GM19438 (cell line): ENCODE measurements around the gene BMPR1A.

Experiments used
- ATAC-seq: cut with Tn5 transposase; IDR thresholded peaks from one replicate; pipeline ENCODE4 v1.9.1; 2021; ENCODE audit warnings: low read depth; ENCODE audit not compliant: unreplicated experiment

The BMPR1A gene

DNA sequence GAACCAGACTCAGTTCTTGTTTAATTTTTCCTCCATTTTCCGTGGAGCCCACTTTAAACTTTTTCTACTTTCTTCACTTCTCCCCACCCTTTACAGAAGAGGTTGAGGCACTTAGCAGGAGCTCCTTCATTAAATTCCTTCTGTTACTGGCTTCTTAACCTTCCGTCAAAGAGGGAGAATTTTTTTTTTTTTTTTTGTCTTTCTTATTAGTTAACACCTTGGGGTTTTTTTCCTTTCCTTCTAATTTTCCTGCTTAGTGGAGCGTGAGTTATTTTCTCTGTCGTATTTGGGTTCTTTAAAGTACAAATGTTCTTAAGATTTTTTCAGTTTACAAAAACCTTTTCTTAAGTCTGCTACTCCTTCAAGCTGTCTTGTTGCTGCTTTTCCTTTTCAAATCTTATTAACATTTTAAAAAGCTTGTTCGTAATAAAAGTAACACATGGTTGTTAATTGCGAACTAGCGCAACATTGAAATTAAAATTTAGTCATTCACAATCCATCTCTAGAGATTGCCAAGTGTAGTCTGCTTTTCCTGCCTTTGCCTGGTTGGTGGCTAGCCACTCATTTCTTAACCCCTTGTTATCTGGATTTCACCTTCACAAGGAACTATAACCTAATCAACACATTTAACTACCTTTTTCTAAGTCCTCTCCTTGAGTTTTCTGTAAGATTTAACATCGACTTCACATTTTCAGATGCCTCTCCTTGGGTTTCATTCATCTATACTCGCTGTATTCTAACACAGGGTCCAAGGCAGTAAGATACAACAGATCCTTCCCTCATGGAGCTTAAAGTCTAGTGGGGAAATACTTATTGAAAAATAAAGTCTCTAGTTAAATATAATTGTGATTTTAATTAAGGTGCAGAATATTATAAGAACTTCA is 2.0 kb downstream of the BMPR1A start:
- no peak for ATAC-seq

DNA sequence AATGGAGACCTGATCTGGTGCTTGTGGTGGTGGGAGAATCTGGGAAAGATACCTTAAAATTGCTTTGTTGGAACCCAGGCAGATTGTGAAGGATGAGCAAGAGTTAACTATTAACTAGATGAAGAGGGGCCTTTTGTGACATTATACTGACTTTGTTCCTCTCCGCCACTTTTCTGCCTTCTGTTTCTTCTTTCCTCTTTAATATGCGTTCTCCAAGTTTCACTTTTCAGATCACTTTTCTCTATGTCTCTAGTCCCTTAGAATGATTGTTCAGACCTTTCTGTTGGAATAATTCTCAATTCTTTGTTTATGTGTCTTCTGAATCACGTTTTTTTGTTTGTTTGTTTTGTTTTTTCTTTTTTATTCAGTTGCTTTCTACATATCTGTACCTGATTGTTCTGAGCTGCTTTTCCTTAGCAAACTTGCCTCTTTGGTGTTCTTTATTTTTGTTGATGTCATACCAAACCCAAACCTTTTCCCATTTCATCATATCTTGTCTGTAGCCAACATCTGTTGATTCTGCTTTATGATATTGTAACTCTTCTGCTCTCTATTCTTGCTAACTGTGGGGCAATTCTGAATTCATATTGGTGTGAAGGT is 2.8 kb downstream of the BMPR1A start:
- no peak for ATAC-seq

- no peak for ATAC-seq
Observed at GRCh38 chr10:86763404-86763803, 7.0 kb downstream of the BMPR1A start.

GRCh38 chr10:86765548-86765947 is 9.1 kb downstream of the BMPR1A start:
- no peak for ATAC-seq

DNA sequence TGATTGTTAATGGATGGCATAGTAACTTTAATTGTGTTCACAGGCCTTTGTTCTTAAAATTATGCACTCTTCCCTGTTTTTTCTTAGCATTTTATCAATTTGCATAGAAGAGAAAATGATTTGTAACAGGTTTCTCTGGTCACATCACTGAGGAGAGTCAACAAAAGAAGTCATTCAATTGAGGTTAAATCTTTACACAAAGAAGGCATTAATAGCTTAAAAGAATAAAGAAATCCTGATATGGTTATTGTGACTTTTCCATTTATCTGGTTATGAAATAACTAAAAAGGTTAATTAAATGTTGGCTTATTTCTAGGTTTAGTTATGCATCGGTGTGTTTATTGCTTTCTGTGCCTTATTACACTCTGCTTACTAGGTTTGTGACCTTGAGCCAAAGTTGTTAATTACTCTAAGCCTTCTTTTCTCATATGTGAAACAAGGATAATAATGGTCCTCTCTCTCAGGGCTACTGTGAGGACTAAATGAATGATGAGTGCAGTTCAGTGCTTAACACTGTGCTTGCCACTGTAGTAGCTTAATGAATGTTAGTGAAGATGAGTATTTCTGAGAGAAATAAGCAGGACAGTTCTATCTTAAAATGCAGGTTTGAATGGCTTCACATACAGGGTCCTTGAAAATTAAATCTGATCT is 12.1 kb downstream of the BMPR1A start:
- no peak for ATAC-seq

GRCh38 chr10:86769991-86770390 is 13.6 kb downstream of the BMPR1A start:
- no peak for ATAC-seq

DNA sequence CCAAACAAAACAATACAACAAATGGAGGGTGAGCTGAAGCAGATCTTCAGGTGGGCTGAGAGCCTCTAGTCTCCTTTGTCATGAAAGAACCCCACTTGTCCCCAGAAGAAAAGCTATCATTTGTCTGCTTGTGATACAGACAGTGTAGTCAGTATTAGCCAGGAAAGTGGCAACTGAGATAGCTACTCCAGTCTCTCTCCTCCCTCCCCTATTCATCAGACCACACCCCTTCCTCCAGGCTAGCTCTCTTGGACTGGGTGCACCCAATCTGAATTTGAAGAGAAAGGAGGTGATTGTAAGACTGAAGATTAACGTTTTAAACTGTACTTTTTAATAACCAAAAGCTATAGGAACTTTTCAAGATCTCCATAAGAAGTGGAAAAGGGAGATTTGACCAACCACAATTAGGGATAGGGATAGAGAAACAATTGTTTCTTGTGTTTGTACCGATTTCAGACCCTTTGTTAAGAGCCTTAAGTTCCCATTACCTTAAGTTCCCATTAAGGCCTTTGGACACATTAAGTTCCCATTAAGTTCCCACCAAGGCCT is 14.1 kb downstream of the BMPR1A start:
- ATAC-seq = no peak

DNA sequence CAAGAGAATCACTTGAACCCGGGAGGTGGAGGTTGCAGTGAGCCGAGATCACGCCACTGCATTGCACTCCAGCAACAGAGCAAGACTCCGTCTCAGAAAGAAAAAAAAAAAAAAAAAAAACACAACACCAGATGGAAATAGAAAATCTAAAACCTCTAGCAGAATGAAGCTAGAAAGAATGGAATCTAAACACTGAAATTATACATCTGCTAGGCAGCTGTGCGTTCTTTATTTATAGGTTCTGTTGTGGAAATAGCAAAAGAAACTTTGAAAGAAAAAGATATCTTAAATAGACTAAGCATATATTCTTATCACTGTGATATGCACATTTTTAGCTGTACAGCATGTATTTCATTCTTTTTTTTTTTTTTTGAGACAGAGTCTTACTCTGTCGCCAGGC is 17.1 kb downstream of the BMPR1A start:
- no peak for ATAC-seq

GRCh38 chr10:86775056-86775869 is 18.8 kb downstream of the BMPR1A start:
- ATAC-seq = peak; percentile 77

DNA sequence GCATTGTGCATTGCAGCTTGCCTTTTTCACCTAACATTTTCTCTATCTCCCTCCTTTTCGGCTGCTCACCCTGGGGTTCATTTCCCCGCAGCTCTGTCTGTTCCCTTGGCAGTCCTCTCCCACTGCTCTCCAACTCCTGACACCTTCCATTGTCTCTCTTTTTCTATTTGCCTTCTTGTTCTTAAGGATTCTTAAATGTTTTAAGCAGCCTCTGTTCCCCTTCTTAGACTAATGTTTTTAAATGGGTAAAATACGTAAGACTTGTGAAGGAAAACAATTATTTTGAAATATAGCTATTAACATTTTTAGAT is 19.4 kb downstream of the BMPR1A start:
- no peak for ATAC-seq

DNA sequence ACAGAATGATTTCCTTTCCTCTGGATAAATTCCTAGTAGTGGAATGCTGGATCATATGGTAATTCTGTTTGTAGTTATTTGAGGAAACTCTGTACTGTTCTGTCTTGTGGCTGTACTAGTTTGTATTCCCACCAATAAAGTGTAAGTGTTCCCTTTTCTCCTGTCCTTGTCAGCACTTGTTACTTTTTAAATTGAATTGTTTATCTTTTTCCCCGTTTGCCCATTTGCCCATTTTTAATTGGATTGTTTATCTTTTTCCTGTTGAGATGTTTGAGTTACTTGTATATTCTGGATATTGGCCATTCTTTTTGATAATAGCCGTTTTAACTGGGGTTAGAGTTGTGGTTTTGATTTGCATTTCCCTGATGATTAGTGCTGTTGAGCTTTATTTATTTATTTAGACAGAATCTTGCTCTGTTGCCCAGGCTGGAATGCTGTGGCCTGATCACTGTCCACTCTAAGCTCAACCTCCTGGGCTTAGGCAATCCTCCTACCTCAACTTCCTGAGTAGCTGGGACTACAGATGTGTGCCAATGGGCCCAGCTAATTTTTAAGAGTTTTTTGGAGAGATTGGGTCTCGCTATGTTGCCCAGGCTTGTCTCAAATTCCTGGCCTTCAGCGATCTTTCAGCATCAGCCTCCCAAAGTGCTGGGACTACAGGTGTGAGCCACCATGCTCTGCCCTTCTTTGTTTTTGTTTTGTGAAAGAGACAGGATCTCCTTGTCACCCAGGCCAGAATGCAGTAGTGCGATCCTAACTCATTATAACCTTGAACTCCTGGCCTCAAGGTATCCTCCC is 23.0 kb downstream of the BMPR1A start:
- ATAC-seq = no peak

DNA sequence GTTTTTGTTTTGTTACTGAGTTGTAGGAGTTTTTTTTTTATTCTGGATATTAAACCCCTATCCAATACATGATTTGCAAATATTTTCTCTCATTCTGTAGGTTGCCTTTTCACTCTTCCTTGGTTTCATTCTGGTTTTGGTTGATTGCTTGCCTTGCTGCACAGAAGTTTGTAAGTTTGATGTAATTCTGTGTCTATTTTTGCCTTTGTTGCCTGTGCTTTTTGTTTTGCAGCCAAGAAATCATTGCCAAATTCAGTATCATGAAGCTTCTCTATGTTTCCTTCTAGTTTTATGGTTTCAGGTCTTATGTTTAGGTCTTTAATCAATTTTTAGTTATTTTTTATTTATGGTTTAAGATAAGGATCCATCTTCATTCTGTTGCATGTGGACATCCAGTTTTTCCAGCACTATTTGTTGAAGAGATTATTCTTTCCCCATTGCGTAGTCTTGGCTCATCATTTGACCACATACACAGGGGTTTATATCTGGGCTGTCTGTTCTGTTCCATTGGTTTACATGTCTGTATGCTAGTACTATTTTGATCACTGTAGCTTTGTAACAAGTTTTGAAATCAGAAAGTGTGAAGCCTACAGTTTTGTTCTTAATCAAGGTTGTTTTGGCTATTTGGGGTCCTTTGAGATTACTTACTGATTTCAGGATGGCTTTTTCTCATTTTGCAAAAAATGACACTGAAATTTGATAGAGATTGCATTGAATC is 26.4 kb downstream of the BMPR1A start:
- no peak for ATAC-seq

DNA sequence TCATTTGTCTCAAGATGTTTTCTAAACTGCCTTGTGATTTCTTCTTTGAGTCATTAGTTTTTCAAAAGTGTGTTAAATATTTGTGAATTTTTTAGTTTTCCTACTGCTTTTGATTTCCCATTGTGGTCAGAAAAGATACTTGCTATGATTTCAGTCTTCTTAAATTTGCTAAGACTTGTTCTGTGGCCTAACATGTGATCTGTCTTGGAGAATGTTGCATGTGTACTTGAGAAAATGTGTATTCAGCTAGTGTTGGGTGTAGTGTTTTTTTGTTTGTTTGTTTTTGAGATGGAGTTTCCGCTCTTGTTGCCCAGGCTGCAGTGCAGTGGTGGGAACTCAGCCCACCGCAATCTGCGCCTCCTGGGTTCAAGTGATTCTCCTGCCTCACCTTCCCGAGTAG is 28.6 kb downstream of the BMPR1A start:
- ATAC-seq = no peak

DNA sequence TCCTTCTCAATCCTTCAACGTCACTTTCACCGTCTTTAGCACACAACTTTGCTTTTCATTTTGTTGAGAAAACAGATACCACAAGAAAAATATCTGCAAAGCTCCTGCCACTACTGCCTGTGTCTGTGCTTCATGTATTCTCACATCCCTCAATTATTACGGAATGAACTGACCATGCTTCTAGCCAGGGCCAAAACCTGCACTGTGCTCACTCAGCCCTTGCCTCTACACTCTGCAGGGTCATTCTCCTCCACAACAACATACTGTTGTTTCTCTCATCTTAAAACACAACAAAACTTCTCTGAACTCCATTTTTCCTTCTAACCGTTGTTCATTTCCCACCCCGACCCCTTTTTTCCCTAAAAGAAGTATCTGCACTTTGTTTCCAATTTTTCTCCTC is 29.5 kb downstream of the BMPR1A start:
- no peak for ATAC-seq

- no peak for ATAC-seq
Observed at GRCh38 chr10:86786368-86786767, 29.9 kb downstream of the BMPR1A start.

- no peak for ATAC-seq
Observed at GRCh38 chr10:86790394-86790793, 34.0 kb downstream of the BMPR1A start.

DNA sequence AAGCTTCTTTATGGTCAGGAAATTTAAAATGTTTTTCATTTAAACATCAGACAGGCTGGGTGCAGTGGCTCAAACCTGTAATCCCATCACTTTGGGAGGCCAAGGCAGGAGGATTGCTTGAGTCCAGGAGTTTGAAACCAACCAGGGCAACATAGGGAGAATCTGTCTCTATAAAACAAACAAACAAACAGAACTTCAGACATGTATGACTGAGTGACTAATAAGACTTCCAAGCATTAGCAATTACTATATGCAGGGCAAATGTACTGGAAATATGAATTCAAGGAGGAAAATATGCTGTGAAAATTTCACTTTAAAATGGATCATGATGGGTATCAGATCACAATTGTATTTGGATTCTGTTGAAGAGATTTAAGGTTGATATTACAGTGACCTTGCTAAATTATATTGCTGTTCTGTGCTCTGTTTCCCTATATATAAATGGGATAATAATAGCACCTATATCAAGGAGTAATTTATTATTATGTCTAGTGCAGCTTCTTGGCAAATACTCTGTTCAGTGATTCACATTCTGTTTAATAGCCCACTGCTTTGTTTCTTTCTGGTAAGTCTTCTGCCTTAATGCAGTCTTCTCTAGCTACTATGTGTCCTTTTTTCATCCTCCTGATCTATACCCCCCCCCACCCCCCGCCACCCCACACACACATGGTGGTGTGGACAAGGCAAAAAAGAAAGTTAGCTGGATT is 36.2 kb downstream of the BMPR1A start:
- ATAC-seq = no peak

DNA sequence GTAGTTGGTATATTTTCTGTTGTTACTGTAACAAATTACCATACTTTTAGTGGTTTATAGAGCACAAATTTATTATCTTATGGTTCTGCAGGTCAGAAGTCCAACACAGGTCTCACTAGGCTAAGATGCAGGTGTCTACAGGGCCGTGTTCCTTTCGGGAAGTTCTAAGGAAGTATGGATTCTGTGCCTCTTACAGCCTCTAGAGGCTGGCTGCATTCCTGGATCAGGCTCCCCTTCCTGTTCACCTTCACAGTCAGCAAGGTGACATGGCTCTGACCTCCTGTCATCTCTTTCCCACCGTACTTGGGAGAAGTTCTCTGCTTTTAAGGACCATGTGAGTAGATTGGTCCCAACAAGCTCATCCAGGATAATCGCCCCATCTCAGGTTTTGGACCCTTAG is 37.3 kb downstream of the BMPR1A start:
- no peak for ATAC-seq

- no peak for ATAC-seq
Observed at GRCh38 chr10:86795353-86795752, 38.9 kb downstream of the BMPR1A start.
